ENCODE data around the gene TOR1AIP2. TPM values are rescaled to one million over a fixed set of nuclear protein-coding genes. Genes with fewer than 3 reads are reported as not detected.

The TOR1AIP2 gene
- total and polyA plus RNA-seq, 8 donors: 5.5 to 106 (median 32.2) TPM

- Histone ChIP-seq H3K27ac (no peak overlapping the region), H3K4me3 (no peak overlapping the region), H3K36me3 (peaks cover 0 to 23% (median 14%) of the 10 kb centered on the region in 4 donors), H3K27me3 (no peaks in the 10 kb centered on the region), H3K4me1 (peaks cover 0 to 5% (median 0%) of the 10 kb centered on the region in 4 donors), H3K9me3 (no peaks in the 10 kb centered on the region)
- intact Hi-C loops (cut with DNase I; ENCODE audit: low total_unique reads): no loop called here
- DNase-seq: no peak
- no peak for TF ChIP-seq EP300 (IDR thresholded peaks at IDR 0.05)
- no peak for TF ChIP-seq CTCF (IDR thresholded peaks at IDR 0.05)
- no peak for TF ChIP-seq POLR2AphosphoS5 (IDR thresholded peaks at IDR 0.05)
- no peak for TF ChIP-seq POLR2A (IDR thresholded peaks at IDR 0.05)
- WGBS, 5 donors: 89 to 95% (median 94%) methylated on average over 5 of the region's 5 CpGs
These were observed 47.7 kb upstream of the TOR1AIP2 start for GRCh38 chr1:179925302-179925701.

- intact Hi-C loops (cut with DNase I; ENCODE audit: low total_unique reads): no loop called here
- WGBS, 5 donors: 84 to 93% (median 89%) methylated on average over 1 of the region's 1 CpG
- Histone ChIP-seq H3K27ac (no peak overlapping the region), H3K27me3 (no peaks in the 10 kb centered on the region), H3K36me3 (peaks cover 2 to 33% (median 24%) of the 10 kb centered on the region in 4 donors), H3K4me3 (no peak overlapping the region), H3K9me3 (no peaks in the 10 kb centered on the region), H3K4me1 (no peaks in the 10 kb centered on the region)
- DNase-seq: no peak
- TF ChIP-seq EP300 (IDR thresholded peaks at IDR 0.05) (no peak), POLR2AphosphoS5 (IDR thresholded peaks at IDR 0.05) (no peak), CTCF (IDR thresholded peaks at IDR 0.05) (no peak), POLR2A (IDR thresholded peaks at IDR 0.05) (no peak)
These were observed 46.7 kb upstream of the TOR1AIP2 start for GRCh38 chr1:179924268-179924667.

GRCh38 chr1:179923029-179923428 lies 45.4 kb upstream of the TOR1AIP2 start:
- DNase-seq: no peak
- H3K36me3 ChIP-seq: peaks cover 15 to 45% (median 37%) of the 10 kb centered on the region in 4 donors
- no peak overlapping the region for H3K27ac ChIP-seq
- TF ChIP-seq CTCF (IDR thresholded peaks at IDR 0.05) (no peak), POLR2AphosphoS5 (IDR thresholded peaks at IDR 0.05) (no peak), POLR2A (IDR thresholded peaks at IDR 0.05) (no peak), EP300 (IDR thresholded peaks at IDR 0.05) (no peak)
- H3K27me3 ChIP-seq: no peaks in the 10 kb centered on the region
- no peak overlapping the region for H3K4me3 ChIP-seq
- no peaks in the 10 kb centered on the region for H3K4me1 ChIP-seq
- intact Hi-C loops (cut with DNase I; ENCODE audit: low total_unique reads): no loop called here
- H3K9me3 ChIP-seq: no peaks in the 10 kb centered on the region

- Histone ChIP-seq H3K36me3 (peaks cover 20 to 53% (median 45%) of the 10 kb centered on the region in 4 donors), H3K4me1 (no peaks in the 10 kb centered on the region), H3K9me3 (no peaks in the 10 kb centered on the region), H3K27ac (no peak overlapping the region), H3K27me3 (no peaks in the 10 kb centered on the region), H3K4me3 (no peak overlapping the region)
- intact Hi-C loops (cut with DNase I; ENCODE audit: low total_unique reads): no loop called here
- TF ChIP-seq CTCF (IDR thresholded peaks at IDR 0.05) (no peak), POLR2A (IDR thresholded peaks at IDR 0.05) (no peak), POLR2AphosphoS5 (IDR thresholded peaks at IDR 0.05) (no peak), EP300 (IDR thresholded peaks at IDR 0.05) (no peak)
- DNase-seq: no peak
- 76 to 85% (median 81%) methylated on average over 8 of the region's 8 CpGs for WGBS, 5 donors
These were observed 44.6 kb upstream of the TOR1AIP2 start for GRCh38 chr1:179921981-179922872.
